Hepatocyte (in vitro differentiated cells): ENCODE measurements around the gene DPYD. TPM values are rescaled to one million over a fixed set of nuclear protein-coding genes. Genes with fewer than 3 reads are reported as not detected.

Experiments used
- DNase-seq: peaks from one replicate; pipeline ENCODE4 v3.0.0-alpha.2; 2016; ENCODE audit warnings: low spot score
- H2AFZ ChIP-seq: fragments of 200-600 bp; sonication (generic); 2 replicates; pipeline ENCODE4 v1.6.0; 2016; ENCODE audit warnings: antibody characterized with exemption, mild to moderate bottlenecking
- H3K27ac ChIP-seq: fragments of 200-600 bp; sonication (generic); 2 replicates; pipeline ENCODE4 v1.5.1; 2016; ENCODE audit warnings: mild to moderate bottlenecking
- H3K27me3 ChIP-seq: fragments of 200-600 bp; sonication (generic); 2 replicates; pipeline ENCODE4 v1.6.1; 2016
- H3K36me3 ChIP-seq: fragments of 200-600 bp; sonication (generic); replicated peaks from 2 replicates; pipeline ENCODE4 v1.5.1; 2016; ENCODE audit warnings: low read depth; ENCODE audit not compliant: insufficient read depth
- H3K4me1 ChIP-seq: fragments of 200-600 bp; sonication (generic); 2 replicates; pipeline ENCODE4 v1.5.1; 2016; ENCODE audit warnings: mild to moderate bottlenecking, moderate library complexity; ENCODE audit not compliant: insufficient read depth
- H3K4me2 ChIP-seq: fragments of 200-600 bp; sonication (generic); 2 replicates; pipeline ENCODE4 v1.6.0; 2016
- H3K4me3 ChIP-seq: fragments of 200-600 bp; sonication (generic); 2 replicates; pipeline ENCODE4 v1.5.1; 2016; ENCODE audit warnings: mild to moderate bottlenecking
- H3K79me2 ChIP-seq: fragments of 200-600 bp; sonication (generic); 2 replicates; pipeline ENCODE4 v1.6.0; 2017; ENCODE audit warnings: mild to moderate bottlenecking
- H3K9me2 ChIP-seq: fragments of 200-600 bp; sonication (generic); replicated peaks from 2 replicates; pipeline ENCODE4 v1.6.0; 2017; ENCODE audit warnings: mild to moderate bottlenecking; ENCODE audit not compliant: insufficient read depth
- H3K9me3 ChIP-seq: fragments of 200-600 bp; sonication (generic); 2 replicates; pipeline ENCODE4 v1.5.1; 2016; ENCODE audit warnings: low read depth, mild to moderate bottlenecking
- H4K20me1 ChIP-seq: fragments of 200-600 bp; sonication (generic); 2 replicates; pipeline ENCODE4 v1.6.0; 2016; ENCODE audit warnings: mild to moderate bottlenecking; ENCODE audit not compliant: insufficient read depth, poor library complexity, severe bottlenecking
- CTCF ChIP-seq: fragments of 200-600 bp; sonication (generic); IDR thresholded peaks from 2 replicates; pipeline ENCODE4 v1.5.1; 2016; ENCODE audit warnings: antibody characterized with exemption, mild to moderate bottlenecking; ENCODE audit not compliant: poor library complexity
- EZH2 ChIP-seq: fragments of 200-600 bp; sonication (generic); IDR thresholded peaks from 2 replicates; pipeline ENCODE4 v1.6.1; 2016; ENCODE audit warnings: antibody characterized with exemption, mild to moderate bottlenecking, borderline replicate concordance
- EZH2phosphoT487 ChIP-seq: fragments of 200-600 bp; sonication (generic); IDR thresholded peaks from one replicate; pipeline ENCODE4 v1.6.1; 2018; ENCODE audit warnings: antibody characterized with exemption, mild to moderate bottlenecking, low read depth, moderate library complexity; ENCODE audit not compliant: unreplicated experiment, severe bottlenecking
- WGBS: methylation state at CpG from one replicate; pipeline ENCODE4 v1.1.6; 2016; ENCODE audit warnings: low lambda C conversion rate; ENCODE audit errors: missing lambda C conversion rate; 5-methylcytosine and 5-hydroxymethylcytosine counted together
- polyA plus RNA-seq: library from polyadenylated mRNA; unstranded; fragments of >200 nt; fragmentation: Nextera tagmentation; extraction: Ambion mirVana; gene quantifications from 2 replicates; pipeline ENCODE4 v1.2.1, GENCODE V29; 2016
- total RNA-seq: library from RNA; depleted of rRNA; stranded (reverse); fragments of >200 nt; gene quantifications from 2 replicates; pipeline ENCODE4 v1.2.3, GENCODE V29; 2014

DPYD gene
- total and polyA plus RNA-seq, 2 experiments from 2014 or later = 7.5 to 21.8 TPM

- H4K20me1 ChIP-seq = no peaks in the 10 kb centered on the region
- H3K4me2 ChIP-seq = no peak overlapping the region
- no peaks in the 10 kb centered on the region for H3K79me2 ChIP-seq
- no peaks in the 10 kb centered on the region for H3K9me3 ChIP-seq
- H2AFZ ChIP-seq = no peak overlapping the region
- H3K36me3 ChIP-seq = no peaks in the 10 kb centered on the region
- DNase-seq = no peak
- no peak overlapping the region for H3K27ac ChIP-seq
- no peaks in the 10 kb centered on the region for H3K9me2 ChIP-seq
- no peak overlapping the region for H3K4me3 ChIP-seq
- no peaks in the 10 kb centered on the region for H3K4me1 ChIP-seq
- WGBS = 76% methylated on average over 4 of the region's 4 CpGs
- no peaks in the 10 kb centered on the region for H3K27me3 ChIP-seq
- TF ChIP-seq CTCF (no peak), EZH2 (no peak), EZH2phosphoT487 (no peak)
Observed at GRCh38 chr1:97174039-97174704, 746.7 kb downstream of the DPYD start.

GRCh38 chr1:97170300-97170699, 750.5 kb downstream of the DPYD start:
- H3K79me2 ChIP-seq = no peaks in the 10 kb centered on the region
- 84% methylated on average over 2 of the region's 2 CpGs for WGBS
- no peaks in the 10 kb centered on the region for H4K20me1 ChIP-seq
- H3K27me3 ChIP-seq = no peaks in the 10 kb centered on the region
- no peak overlapping the region for H2AFZ ChIP-seq
- no peaks in the 10 kb centered on the region for H3K9me3 ChIP-seq
- H3K4me3 ChIP-seq = no peak overlapping the region
- H3K27ac ChIP-seq = no peak overlapping the region
- no peak overlapping the region for H3K4me2 ChIP-seq
- H3K36me3 ChIP-seq = no peaks in the 10 kb centered on the region
- H3K9me2 ChIP-seq = no peaks in the 10 kb centered on the region
- H3K4me1 ChIP-seq = no peaks in the 10 kb centered on the region
- DNase-seq = no peak
- no peak for TF ChIP-seq EZH2

- Histone ChIP-seq H3K27ac (no peak overlapping the region), H3K4me3 (no peak overlapping the region), H3K27me3 (no peaks in the 10 kb centered on the region), H2AFZ (no peak overlapping the region), H3K4me1 (no peaks in the 10 kb centered on the region), H3K9me2 (no peaks in the 10 kb centered on the region), H3K9me3 (no peaks in the 10 kb centered on the region), H4K20me1 (no peaks in the 10 kb centered on the region), H3K79me2 (no peaks in the 10 kb centered on the region), H3K36me3 (no peaks in the 10 kb centered on the region), H3K4me2 (no peak overlapping the region)
- WGBS = 96% methylated on average over 1 of the region's 1 CpG
- DNase-seq = no peak
- TF ChIP-seq EZH2 (no peak), EZH2phosphoT487 (no peak), CTCF (no peak)
Observed at GRCh38 chr1:97168056-97168455, 752.8 kb downstream of the DPYD start.

GRCh38 chr1:97167246-97167645, 753.6 kb downstream of the DPYD start:
- WGBS = 81% methylated on average over 2 of the region's 2 CpGs
- TF ChIP-seq CTCF (no peak), EZH2 (no peak), EZH2phosphoT487 (no peak)

More at GRCh38 chr1:97167246-97167645, 753.6 kb downstream of the DPYD start:
- H3K4me2 ChIP-seq = no peak overlapping the region
- no peak for DNase-seq
- no peaks in the 10 kb centered on the region for H4K20me1 ChIP-seq
- no peaks in the 10 kb centered on the region for H3K9me2 ChIP-seq
- no peaks in the 10 kb centered on the region for H3K4me1 ChIP-seq
- no peaks in the 10 kb centered on the region for H3K79me2 ChIP-seq
- no peak overlapping the region for H2AFZ ChIP-seq
- no peaks in the 10 kb centered on the region for H3K36me3 ChIP-seq
- no peaks in the 10 kb centered on the region for H3K27me3 ChIP-seq
- H3K9me3 ChIP-seq = no peaks in the 10 kb centered on the region
- H3K27ac ChIP-seq = no peak overlapping the region
- no peak overlapping the region for H3K4me3 ChIP-seq
